Activated CD8-positive, alpha-beta memory T cell treated with anti-CD3 and anti-CD28 coated beads for 36 hours (primary cell): Measurements from ENCODE around the gene CDC45. TPM values are rescaled to one million over a fixed set of nuclear protein-coding genes. Genes with fewer than 3 reads are reported as not detected.

Source experiments
- CTCF ChIA-PET: fragments of 350-600 bp; sonication (Branson Sonifier 250); formaldehyde crosslinking; loops from one replicate; lab custom pipeline; 2021; ENCODE audit warnings: antibody characterized with exemption; lab: Charles Lee
- POLR2A ChIA-PET: fragments of 350-600 bp; sonication (Branson Sonifier 250); formaldehyde crosslinking; loops from one replicate; lab custom pipeline; 2021; ENCODE audit warnings: antibody characterized with exemption; lab: Charles Lee
- total RNA-seq, 2 experiments: library from RNA; stranded (reverse); gene quantifications; one replicate each; pipeline ENCODE4 v1.2.3, GENCODE V29; 2021

CDC45 gene
- total RNA-seq, 2 experiments from 2014 or later: 114 to 115 TPM

DNA sequence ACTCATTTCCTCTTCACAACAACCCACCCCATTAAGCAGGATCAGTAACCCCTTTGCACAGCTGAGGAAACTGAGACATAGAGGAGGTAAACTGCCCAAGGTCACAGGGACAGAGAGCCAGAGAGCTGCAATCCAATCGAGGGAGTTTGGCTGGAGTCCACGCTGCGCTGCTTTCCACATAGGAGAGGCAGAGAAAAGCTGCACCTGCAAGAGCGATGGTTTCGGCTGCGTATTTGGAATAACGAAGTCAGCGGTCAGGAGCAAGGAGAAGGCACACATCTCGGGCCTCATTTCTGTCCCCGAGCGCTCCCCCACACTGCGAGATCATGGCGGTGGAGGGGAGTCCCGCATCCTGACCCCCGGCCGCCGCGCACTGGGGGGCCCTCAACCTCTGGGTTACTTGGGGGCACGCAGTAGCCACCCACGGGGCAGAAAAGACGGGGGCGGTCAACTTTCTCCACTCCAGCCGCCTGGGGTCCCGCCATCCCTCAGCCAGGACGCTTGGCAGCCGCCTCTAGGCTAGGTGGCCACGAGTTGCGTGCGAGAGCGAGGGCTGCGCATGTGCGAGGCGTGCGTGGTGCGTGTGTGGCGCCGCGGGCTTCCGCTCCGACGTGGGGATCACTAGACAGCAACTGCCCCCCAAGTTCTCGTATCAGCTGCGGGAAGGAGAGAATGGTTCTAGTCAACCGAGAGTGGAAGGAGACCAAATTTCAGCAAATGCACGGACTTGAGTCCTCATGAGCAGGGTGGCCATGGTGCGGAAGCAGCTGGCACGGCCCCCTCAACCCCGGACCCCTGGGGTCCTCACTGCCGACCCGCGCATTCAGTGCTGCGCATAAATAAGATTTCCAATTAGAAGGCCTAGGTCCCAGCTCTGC lies 86.8 kb downstream of the CDC45 start:
- CTCF ChIA-PET: no interaction called here
- POLR2A ChIA-PET: no interaction called here

DNA sequence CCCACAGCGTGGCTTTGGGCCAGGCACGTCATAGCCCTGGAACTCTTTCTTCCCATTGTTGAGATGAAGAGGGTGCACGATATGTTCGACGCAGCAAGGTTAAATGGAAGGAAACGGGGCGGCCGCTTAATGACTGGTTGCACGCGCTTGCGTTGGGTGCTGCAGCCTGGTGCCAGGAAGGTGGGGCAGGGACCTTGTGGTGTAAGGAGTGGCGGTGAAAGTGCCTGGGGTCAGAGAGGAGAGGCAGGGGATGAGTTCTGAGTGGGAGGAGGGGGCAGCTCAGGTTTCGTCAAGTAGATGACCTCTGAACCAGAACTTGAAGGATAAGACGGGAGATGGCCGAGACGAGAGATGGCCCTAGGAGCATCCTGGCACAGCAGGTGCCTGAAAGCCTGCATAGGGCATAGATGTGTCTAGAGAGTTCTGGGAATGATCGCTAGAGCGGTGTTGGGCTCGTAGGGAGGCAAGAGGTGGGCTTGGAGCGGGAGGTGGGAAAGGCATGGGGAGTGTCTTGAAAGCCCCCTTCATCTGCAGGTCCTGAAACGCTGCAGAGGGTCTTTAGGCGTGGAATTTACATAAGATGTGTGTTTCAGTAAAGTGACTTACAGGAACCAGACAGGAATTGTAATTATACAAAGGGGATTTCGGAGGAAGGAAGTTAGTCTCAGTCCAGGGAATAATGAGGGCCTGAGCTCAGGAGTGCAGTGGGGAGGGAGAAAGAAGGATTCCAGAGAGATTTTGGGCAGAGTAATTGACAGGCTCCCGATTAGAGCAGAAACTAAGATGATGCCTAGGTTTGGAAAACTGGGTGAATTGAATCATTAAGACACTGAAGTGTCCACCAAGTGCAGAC lies 87.7 kb downstream of the CDC45 start:
- ChIA-PET POLR2A (no interaction called here), CTCF (no interaction called here)

GRCh38 chr22:19568337-19569275 lies 88.9 kb downstream of the CDC45 start:
- CTCF ChIA-PET: interaction anchor here (0.6 kb wide), 1 partner anchor 65 kb away, joined by 4 read pairs; no protein-coding TSS in a partner anchor
- POLR2A ChIA-PET: no interaction called here

DNA sequence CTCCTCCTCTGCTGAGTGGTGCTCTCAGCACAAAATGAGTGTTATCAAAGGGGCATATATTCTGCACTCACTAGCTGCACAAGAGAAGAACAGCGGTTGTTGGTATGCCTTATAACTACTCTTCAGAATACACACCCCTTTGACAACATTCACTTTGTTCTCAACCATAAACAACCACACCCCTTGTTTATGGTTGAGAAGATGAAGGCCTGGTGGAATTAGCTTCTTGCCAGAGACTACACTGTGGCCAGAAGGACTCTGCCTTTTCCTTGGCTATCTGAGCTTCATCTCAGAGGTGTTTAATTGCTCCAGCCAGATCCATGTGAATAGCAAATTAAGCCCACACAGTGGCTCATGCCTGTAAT lies 89.5 kb downstream of the CDC45 start:
- ChIA-PET POLR2A (no interaction called here), CTCF (no interaction called here)

DNA sequence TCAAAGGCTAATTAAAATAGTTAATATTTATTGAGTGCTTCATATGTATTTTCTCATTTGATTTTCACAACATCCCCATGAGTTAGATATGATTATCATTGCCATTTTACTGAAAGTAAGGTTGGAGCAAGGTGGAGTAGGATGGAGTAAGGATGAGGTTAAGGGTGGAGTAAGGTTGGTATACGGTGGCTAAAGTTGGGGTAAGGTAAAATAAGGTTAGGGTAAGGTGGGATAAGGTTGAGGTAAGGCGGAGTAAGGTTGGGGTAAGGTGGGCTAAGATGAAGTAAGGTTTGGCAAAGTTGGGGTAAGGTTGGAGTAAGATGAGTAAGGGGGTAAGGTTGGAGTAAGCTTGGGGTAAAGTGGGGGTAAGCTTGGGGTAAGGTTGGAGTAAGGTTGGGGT lies 90.3 kb downstream of the CDC45 start:
- CTCF ChIA-PET: no interaction called here
- POLR2A ChIA-PET: no interaction called here

Other genes starting within 250 kb of the CDC45 start
- gene CLTCL1, start 188.2 kb upstream of the CDC45 start, total RNA-seq: under 1 TPM; 0.42 to 0.61 TPM
- 10 to 100 TPM; 45.2 to 49.6 TPM for gene HIRA, start 48.2 kb upstream of the CDC45 start, total RNA-seq
- 10 to 100 TPM; 46.1 to 47.5 TPM for gene MRPL40, start 47.4 kb upstream of the CDC45 start, total RNA-seq
- 10 to 100 TPM; 23.7 to 24.7 TPM for gene C22orf39, start 32.2 kb upstream of the CDC45 start, total RNA-seq
- gene UFD1, start 727 bp upstream of the CDC45 start, total RNA-seq: 10 to 100 TPM; 88.1 to 90.1 TPM
- not detected for gene CLDN5, start 44.5 kb downstream of the CDC45 start, total RNA-seq
- under 1 TPM; 0.38 to 0.86 TPM for gene SEPTIN5, start 234.6 kb downstream of the CDC45 start, total RNA-seq
- under 1 TPM in 1 of 2 experiments, not detected in 1; 0.15 TPM for gene GP1BB, start 243.6 kb downstream of the CDC45 start, total RNA-seq